ENCODE measurements around the gene SYTL2.

The SYTL2 gene

GRCh38 chr11:85735876-85736460 is 75.0 kb downstream of the SYTL2 start:
- no peak for DNase-seq (ENCODE audit: low read depth, low spot score)

- no peak for DNase-seq (ENCODE audit: low read depth, low spot score)
These were observed 78.0 kb downstream of the SYTL2 start for GRCh38 chr11:85732965-85733364.

GRCh38 chr11:85726381-85726780 is 84.6 kb downstream of the SYTL2 start:
- no peak for DNase-seq (ENCODE audit: low read depth, low spot score)

GRCh38 chr11:85725510-85726258 is 85.3 kb downstream of the SYTL2 start:
- no peak for DNase-seq (ENCODE audit: low read depth, low spot score)

GRCh38 chr11:85724748-85725465 is 86.0 kb downstream of the SYTL2 start:
- no peak for DNase-seq (ENCODE audit: low read depth, low spot score)

GRCh38 chr11:85723088-85723487 is 87.9 kb downstream of the SYTL2 start:
- no peak for DNase-seq (ENCODE audit: low read depth, low spot score)

GRCh38 chr11:85721191-85721590 is 89.8 kb downstream of the SYTL2 start:
- DNase-seq (ENCODE audit: low read depth, low spot score): no peak

GRCh38 chr11:85718991-85719807 is 91.7 kb downstream of the SYTL2 start:
- DNase-seq (ENCODE audit: low read depth, low spot score): no peak

- DNase-seq (ENCODE audit: low read depth, low spot score): no peak
These were observed 92.6 kb downstream of the SYTL2 start for GRCh38 chr11:85718126-85718943.

- no peak for DNase-seq (ENCODE audit: low read depth, low spot score)
These were observed 93.5 kb downstream of the SYTL2 start for GRCh38 chr11:85717429-85717828.

GRCh38 chr11:85712953-85713352 is 98.0 kb downstream of the SYTL2 start:
- no peak for DNase-seq (ENCODE audit: low read depth, low spot score)

- DNase-seq (ENCODE audit: low read depth, low spot score): no peak
These were observed 100.0 kb downstream of the SYTL2 start for GRCh38 chr11:85710917-85711316.

- DNase-seq (ENCODE audit: low read depth, low spot score): no peak
These were observed 100.8 kb downstream of the SYTL2 start for GRCh38 chr11:85709941-85710702.

- no peak for DNase-seq (ENCODE audit: low read depth, low spot score)
These were observed 105.1 kb downstream of the SYTL2 start for GRCh38 chr11:85705800-85706199.

GRCh38 chr11:85704967-85705366 is 106.0 kb downstream of the SYTL2 start:
- no peak for DNase-seq (ENCODE audit: low read depth, low spot score)

GRCh38 chr11:85699957-85700741 is 110.8 kb downstream of the SYTL2 start:
- no peak for DNase-seq (ENCODE audit: low read depth, low spot score)

- DNase-seq (ENCODE audit: low read depth, low spot score): no peak
These were observed 112.7 kb downstream of the SYTL2 start for GRCh38 chr11:85698195-85698594.

GRCh38 chr11:85697747-85698146 is 113.2 kb downstream of the SYTL2 start:
- DNase-seq (ENCODE audit: low read depth, low spot score): no peak

GRCh38 chr11:85695546-85695945 is 115.4 kb downstream of the SYTL2 start:
- DNase-seq (ENCODE audit: low read depth, low spot score): no peak

Measured in activated CD4-positive, CD25-positive, alpha-beta regulatory T cell treated with anti-CD3 and anti-CD28 coated beads, Interleukin-2, amount 50 U/mL, for 16 hours (primary cell).